Posterior cingulate gyrus (tissue), 11 donors: ENCODE measurements around the gene FOXD4L6.
A peak's percentile ranks its signal among the peaks of the same experiment; 100 is the strongest.
"Not testable (repeated sequence)": the region's sequence is repeated elsewhere in the genome, so short reads cannot be mapped to it uniquely, and the experiment has no call there.

Source experiments
- DNase-seq, 10 donors: peaks; one replicate each; pipeline versions ENCODE4 v3.0.0 to v3.0.0-alpha.2; 2020 to 2021; ENCODE audit warnings: mixed read lengths in 3 of 10
- intact Hi-C: fragments of 100-400 bp; cut with DNase I; formaldehyde crosslinking; loops from one replicate; pipeline ENCODE4 v1.15.1; 2023

Gene FOXD4L6

DNA sequence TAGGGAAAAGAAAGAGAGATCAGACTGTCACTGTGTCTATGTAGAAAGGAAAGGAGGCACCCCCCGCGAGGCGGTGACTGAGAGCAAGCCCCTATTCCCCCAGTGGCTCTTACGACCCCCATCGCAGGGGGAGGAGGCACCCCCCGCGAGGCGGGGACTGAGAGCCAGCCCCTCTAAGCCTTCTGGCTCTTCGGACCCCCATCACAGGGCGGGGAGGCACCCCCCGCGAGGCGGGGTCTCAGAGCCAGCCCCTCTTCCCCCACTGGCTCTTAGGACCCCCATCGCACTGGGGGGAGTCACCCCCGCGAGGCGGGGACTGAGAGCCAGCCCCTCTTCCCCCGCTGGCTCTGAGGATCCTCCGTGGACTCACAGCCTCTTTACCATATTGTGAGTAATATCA is 23.9 kb downstream of the FOXD4L6 start:
- DNase-seq, intact Hi-C loops: not testable (repeated sequence)

DNA sequence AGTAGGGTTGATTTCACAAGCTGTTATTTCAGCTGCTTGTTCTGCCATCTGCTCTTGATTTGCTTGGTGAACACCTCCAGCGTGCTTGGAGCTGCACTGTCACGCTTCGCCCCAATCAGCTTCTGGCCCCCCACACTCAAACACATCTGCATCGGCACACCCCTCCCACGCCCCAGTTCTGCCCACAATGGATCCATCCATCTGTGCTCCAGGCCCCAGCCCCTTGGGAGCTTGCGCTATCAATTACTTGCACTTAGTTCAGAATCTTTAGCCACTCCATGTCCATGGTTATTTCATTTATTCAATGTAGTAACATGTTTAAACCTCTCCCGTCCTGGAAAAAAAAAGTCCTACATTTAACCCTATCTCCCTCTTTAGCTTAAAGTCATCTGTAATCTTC is 28.0 kb downstream of the FOXD4L6 start:
- peak in 3 of 10 donors; percentile 27 to 85 (median 74) for DNase-seq
- intact Hi-C loops: not testable (repeated sequence)

GRCh38 chr9:41098759-41099158 is 29.7 kb downstream of the FOXD4L6 start:
- DNase-seq, intact Hi-C loops: not testable (repeated sequence)

DNA sequence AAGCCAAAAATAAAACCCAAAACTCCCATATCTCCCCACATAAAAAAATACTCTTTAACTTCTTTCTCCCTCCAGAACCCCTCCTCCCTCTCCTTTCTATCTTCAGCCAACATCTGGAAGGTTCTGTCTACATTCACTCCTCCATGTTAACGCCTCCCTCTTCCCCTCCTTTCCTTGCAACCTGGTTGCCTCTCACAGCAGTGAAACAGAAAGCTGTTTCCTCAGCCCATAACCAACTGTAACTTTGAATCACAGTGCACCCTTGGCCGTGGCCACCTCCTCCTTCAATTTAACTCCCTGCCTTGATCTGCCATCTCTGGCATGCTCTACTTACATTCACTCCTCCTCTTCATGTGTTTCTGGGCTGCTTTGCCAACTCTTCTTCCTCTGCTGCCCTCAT is 33.4 kb downstream of the FOXD4L6 start:
- peak in 5 of 10 donors; percentile 42 to 93 (median 86) for DNase-seq
- intact Hi-C loops: not testable (repeated sequence)

GRCh38 chr9:41094010-41094773 is 34.3 kb downstream of the FOXD4L6 start:
- peak in 1 of 10 donors; percentile 1 for DNase-seq
- intact Hi-C loops: not testable (repeated sequence)

GRCh38 chr9:41090922-41091321 is 37.6 kb downstream of the FOXD4L6 start:
- DNase-seq, intact Hi-C loops: not testable (repeated sequence)

DNA sequence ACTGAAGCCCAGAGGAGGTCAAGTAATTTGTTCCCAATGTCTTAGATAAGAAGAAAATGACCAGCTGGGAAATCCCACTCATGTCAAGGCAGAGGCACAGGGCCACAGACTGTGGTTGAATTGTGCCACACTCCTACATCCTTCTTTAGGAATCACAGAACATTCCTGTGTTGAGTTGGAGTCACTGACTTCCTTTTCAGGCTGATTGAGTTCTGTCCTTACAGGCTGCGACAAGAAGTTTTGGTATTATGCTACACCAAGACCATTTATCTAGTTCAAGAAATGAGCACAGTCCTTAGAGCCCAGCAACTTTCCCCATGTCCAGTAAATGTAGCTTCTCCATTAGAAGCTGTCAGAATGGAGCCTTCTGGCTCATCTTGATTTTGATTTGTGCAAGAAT is 38.1 kb downstream of the FOXD4L6 start:
- DNase-seq, intact Hi-C loops: not testable (repeated sequence)

GRCh38 chr9:41088450-41089059 is 39.9 kb downstream of the FOXD4L6 start:
- intact Hi-C loops: not testable (repeated sequence)
- DNase-seq: peak in 1 of 10 donors; percentile 46

- DNase-seq, intact Hi-C loops: not testable (repeated sequence)
These were observed 40.6 kb downstream of the FOXD4L6 start for GRCh38 chr9:41087929-41088328.

GRCh38 chr9:41087157-41087780 is 41.2 kb downstream of the FOXD4L6 start:
- DNase-seq: peak in 5 of 10 donors; percentile 45 to 88 (median 77)
- intact Hi-C loops: not testable (repeated sequence)

DNA sequence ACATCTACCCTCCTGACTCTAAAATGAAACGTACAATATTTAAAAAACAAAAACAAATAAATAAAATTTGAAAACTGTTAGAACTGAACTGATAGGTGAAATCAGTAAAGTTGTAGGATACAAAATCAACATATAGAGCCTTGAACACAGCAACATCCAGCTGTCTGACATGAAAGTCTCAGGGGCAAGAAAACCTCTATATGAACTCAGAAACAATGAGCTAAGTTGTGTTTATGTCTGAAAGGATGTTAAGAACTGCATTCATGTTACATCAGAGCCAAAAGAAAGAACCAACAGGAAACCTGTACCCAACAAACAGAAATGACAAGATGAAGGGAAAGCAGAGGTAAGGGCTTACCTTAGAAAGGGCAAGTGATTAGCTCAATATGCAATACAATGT is 41.8 kb downstream of the FOXD4L6 start:
- intact Hi-C loops, DNase-seq: not testable (repeated sequence)

DNA sequence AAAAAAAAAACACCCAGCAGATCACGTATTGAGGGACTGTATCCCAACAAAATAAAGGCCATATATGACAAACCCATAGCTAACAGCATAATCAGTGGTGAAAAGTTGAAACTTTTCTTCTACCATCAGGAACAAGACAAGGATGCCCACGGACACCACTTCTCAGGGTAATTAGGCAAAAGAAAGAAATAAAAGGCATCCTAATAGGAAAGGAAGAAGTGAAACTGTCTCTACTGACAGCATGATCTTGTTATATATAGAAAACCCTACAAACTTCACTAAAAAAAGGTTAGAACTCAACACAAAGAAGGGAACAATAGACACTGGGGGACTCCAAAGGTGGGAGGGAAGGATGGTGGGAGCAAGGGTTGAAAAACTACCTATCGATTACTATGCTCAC is 42.3 kb downstream of the FOXD4L6 start:
- DNase-seq, intact Hi-C loops: not testable (repeated sequence)

DNA sequence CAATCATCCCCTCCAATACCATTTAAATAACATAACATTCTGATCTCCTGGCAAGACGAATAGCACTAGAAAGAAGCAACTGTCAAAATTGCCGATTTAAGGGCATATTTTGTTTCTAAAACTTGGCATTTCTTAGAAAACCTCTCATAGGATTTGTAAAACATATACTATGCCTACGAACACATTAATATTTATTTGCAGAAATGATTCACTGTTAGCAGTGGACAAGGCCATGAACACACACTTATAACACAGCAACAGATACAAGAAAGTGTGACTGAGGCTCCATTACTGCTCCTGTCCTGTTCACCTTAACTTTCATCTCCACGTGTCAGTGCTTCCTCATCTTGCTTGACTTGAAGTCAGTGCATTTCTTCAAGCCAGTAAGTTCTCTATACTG is 46.1 kb downstream of the FOXD4L6 start:
- intact Hi-C loops, DNase-seq: not testable (repeated sequence)

GRCh38 chr9:41079464-41079863 is 49.0 kb downstream of the FOXD4L6 start:
- DNase-seq, intact Hi-C loops: not testable (repeated sequence)

DNA sequence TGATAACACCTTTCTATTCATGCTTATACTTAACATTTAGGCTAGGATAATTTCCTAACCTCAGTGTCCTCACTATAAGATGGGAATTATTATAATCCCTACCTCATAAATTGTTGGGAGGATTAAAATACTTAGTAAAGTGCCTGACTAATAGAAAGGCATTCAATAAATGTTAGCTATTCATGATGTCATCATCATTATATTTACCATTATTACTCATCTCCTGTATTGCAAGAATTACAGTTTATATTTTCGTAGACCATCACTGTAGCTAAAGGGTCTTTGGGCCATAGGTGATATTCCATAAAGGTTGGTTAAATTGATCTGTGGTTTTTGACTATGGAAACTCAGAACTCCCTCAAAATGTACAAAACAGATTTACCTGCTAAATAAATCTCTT is 50.9 kb downstream of the FOXD4L6 start:
- intact Hi-C loops: not testable (repeated sequence)

More for the DNA sequence above, 50.9 kb downstream of the FOXD4L6 start:
- DNase-seq: not testable (repeated sequence)
